K562 (cell line): ENCODE measurements around the gene NELFA. TPM values are rescaled to one million over a fixed set of nuclear protein-coding genes. Genes with fewer than 3 reads are reported as not detected.
A peak's percentile ranks its signal among the peaks of the same experiment; 100 is the strongest.

Experiments used
- CEBPB ChIP-seq: fragments of 450-650 bp; IDR thresholded peaks from 2 replicates; pipeline ENCODE4 v1.6.1; 2016; ENCODE audit warnings: missing genetic modification characterization, missing compliant biosample characterization
- IRF2 ChIP-seq: sonication (generic); formaldehyde crosslinking; IDR thresholded peaks from 2 replicates; pipeline ENCODE4 v1.8.1; 2022; ENCODE audit warnings: mild to moderate bottlenecking, missing genetic modification reagents
- KDM5B ChIP-seq: fragments of 200-600 bp; sonication (generic); IDR thresholded peaks from 2 replicates; pipeline ENCODE4 v1.6.1; 2012; ENCODE audit warnings: low read depth, mild to moderate bottlenecking, moderate library complexity, low read length, control low read depth, inconsistent platforms; ENCODE audit not compliant: insufficient replicate concordance
- MTA3 ChIP-seq: fragments of 450-650 bp; formaldehyde crosslinking; IDR thresholded peaks from 2 replicates; pipeline ENCODE4 v1.6.1; 2017; ENCODE audit warnings: mild to moderate bottlenecking, borderline replicate concordance
- MTF1 ChIP-seq: fragments of 250-450 bp; sonication (Bioruptor Pico); IDR thresholded peaks from 2 replicates; pipeline ENCODE4 v1.9.0; 2021; ENCODE audit warnings: moderate library complexity, mild to moderate bottlenecking, inconsistent platforms, borderline replicate concordance
- PHB2 ChIP-seq: fragments of 450-650 bp; IDR thresholded peaks from 2 replicates; pipeline ENCODE4 v1.6.1; 2017; ENCODE audit warnings: low read depth
- PML ChIP-seq: IDR thresholded peaks from 2 replicates; pipeline ENCODE4 v1.6.1; 2012; ENCODE audit warnings: low read length, inconsistent platforms
- PTRF ChIP-seq: fragments of 450-650 bp; IDR thresholded peaks from 2 replicates; pipeline ENCODE4 v1.6.1; 2016; ENCODE audit warnings: mild to moderate bottlenecking, missing genetic modification characterization, missing compliant biosample characterization
- RAD21 ChIP-seq, 2 experiments: fragments of 250-450 bp in 1 of 2; fragments of 450-650 bp in 1 of 2; sonication (Bioruptor Pico) in 1 of 2; formaldehyde crosslinking in 1 of 2; IDR thresholded peaks in 1 of 2; conservative IDR thresholded peaks in 1 of 2; 2 replicates each; pipeline versions ENCODE4 v1.4.0 to v1.8.0; 2020 to 2022; ENCODE audit warnings: mild to moderate bottlenecking in 2 of 2, moderate library complexity in 1 of 2
- RFX5 ChIP-seq: IDR thresholded peaks from 2 replicates; pipeline ENCODE4 v1.6.1; 2011; ENCODE audit warnings: low read depth, mild to moderate bottlenecking, improper control_type of control experiment, low read length
- SUPT5H ChIP-seq: fragments of 450-650 bp; IDR thresholded peaks from 2 replicates; pipeline ENCODE4 v1.6.1; 2016
- TFAP4 ChIP-seq: sonication (generic); formaldehyde crosslinking; IDR thresholded peaks from 2 replicates; pipeline ENCODE4 v1.8.0; 2022; ENCODE audit warnings: missing genetic modification reagents, mild to moderate bottlenecking, moderate library complexity, borderline replicate concordance
- TOE1 ChIP-seq, 2 experiments: fragments of 450-650 bp in 1 of 2; sonication (generic) in 1 of 2; formaldehyde crosslinking in 1 of 2; IDR thresholded peaks; 2 replicates each; pipeline versions ENCODE4 v1.7.1 to v1.8.0; 2016 to 2022; ENCODE audit warnings: borderline replicate concordance in 2 of 2, mild to moderate bottlenecking in 2 of 2, antibody characterized with exemption in 1 of 2, inconsistent platforms in 1 of 2, low read depth in 1 of 2, missing genetic modification reagents in 1 of 2, moderate library complexity in 1 of 2
- ZBTB11 ChIP-seq, 3 experiments: fragments of 200-800 bp in 1 of 3; fragments of 250-450 bp in 1 of 3; fragments of 450-650 bp in 1 of 3; sonication (Bioruptor Pico) in 1 of 3; sonication (Bioruptor generic) in 1 of 3; formaldehyde crosslinking in 1 of 3; IDR thresholded peaks; 2 replicates each; pipeline versions ENCODE4 v1.6.1 to v1.8.0; 2016 to 2022; ENCODE audit warnings: mild to moderate bottlenecking in 2 of 3, missing genetic modification characterization in 2 of 3, missing compliant biosample characterization in 1 of 3, moderate library complexity in 1 of 3
- ZNF197 ChIP-seq: fragments of 200-800 bp; sonication (Bioruptor generic); IDR thresholded peaks from 2 replicates; pipeline ENCODE4 v1.6.1; 2016; ENCODE audit warnings: low read depth, missing genetic modification characterization, missing compliant biosample characterization
- ZNF274 ChIP-seq: IDR thresholded peaks from 2 replicates; pipeline ENCODE4 v1.6.1; 2011; ENCODE audit warnings: low read depth, mild to moderate bottlenecking, low read length, moderate library complexity, borderline replicate concordance
- ZNF764 ChIP-seq: fragments of 250-450 bp; sonication (Bioruptor Pico); IDR thresholded peaks from 2 replicates; pipeline ENCODE4 v1.4.0; 2020; ENCODE audit warnings: low read depth, mild to moderate bottlenecking, moderate library complexity
- ZNF77 ChIP-seq: fragments of 250-450 bp; sonication (Bioruptor Pico); IDR thresholded peaks from 2 replicates; pipeline ENCODE4 v1.5.0; 2020
- ZNF780A ChIP-seq: fragments of 250-450 bp; sonication (Bioruptor Pico); IDR thresholded peaks from 2 replicates; pipeline ENCODE4 v1.5.0; 2021; ENCODE audit warnings: mild to moderate bottlenecking
- polyA plus RNA-seq, 8 experiments: library from polyadenylated mRNA; depleted of rRNA in 4 of 8; stranded (reverse) in 5 of 8; unstranded in 3 of 8; fragments of >200 nt; fragmentation: Nextera tagmentation in 2 of 8; fragmentation: Illumina TruSeq in 1 of 8; extraction: Ambion mirVana in 2 of 8; extraction: Trizol in 1 of 8; gene quantifications; 2 replicates each; pipeline versions ENCODE4 v1.2.1 to v1.2.3, GENCODE V29; 2011 to 2014; ENCODE audit warnings: inconsistent platforms in 1 of 8, missing spikeins in 1 of 8
- total RNA-seq, 7 experiments: library from RNA; depleted of rRNA in 6 of 7; stranded (reverse); fragments of >200 nt in 6 of 7; fragmentation: Illumina TruSeq in 2 of 7; extraction: Trizol in 2 of 7; gene quantifications; 2 replicates each; pipeline versions ENCODE4 v1.2.1 to v1.2.3, GENCODE V29; 2011 to 2021; ENCODE audit warnings: low replicate concordance in 1 of 7
- TF ChIP-seq, protein P1 (sequence below): fragments of 450-650 bp; IDR thresholded peaks from 2 replicates; pipeline ENCODE4 v1.7.1; 2018; ENCODE audit warnings: mild to moderate bottlenecking, low read depth; ENCODE audit not compliant: partially characterized antibody

Gene NELFA
- total and polyA plus RNA-seq, 9 of the 15 experiments (the other 6 are each of a cell fraction or from before 2014, with no cell fraction given), result 0.76 to 59.6 (median 14.8) TPM

- TF ChIP-seq RFX5 (no peak), ZNF764 (no peak), PTRF (tag) (no peak), IRF2 (CRISPR knock-in tag) (no peak), ZNF77 (CRISPR knock-in tag) (no peak), PML (peak; percentile 35; the same call in 1 of the 2 replicates), SUPT5H (peak; percentile 74), MTF1 (CRISPR knock-in tag) (no peak), ZBTB11 (CRISPR knock-in tag; IDR thresholded peaks at IDR 0.05) (peak in 1 of 3 experiments; percentile 84; a peak in 2 of 6 replicates), KDM5B (peak; percentile 86), TOE1 (IDR thresholded peaks at IDR 0.05; ENCODE audit: borderline replicate concordance) (peak; percentile 13; the same call in 1 of the 2 replicates), TOE1 (CRISPR knock-in tag; IDR thresholded peaks at IDR 0.05; ENCODE audit: borderline replicate concordance, low read depth) (no peak; the same call in 1 of the 2 replicates), ZNF780A (CRISPR knock-in tag) (no peak), TFAP4 (CRISPR knock-in tag) (peak; percentile 78), RAD21 (CRISPR knock-in tag; conservative IDR thresholded peaks at IDR 0.05 in 1 of 2, IDR thresholded peaks at IDR 0.05 in 1 of 2) (peak in 1 of 2 experiments; percentile 26; a peak in 2 of 4 replicates), CEBPB (no peak), PHB2 (no peak), MTA3 (peak; percentile 84; the same call in 1 of the 2 replicates), ZNF197 (CRISPR knock-in tag) (peak; percentile 94), ZNF274 (no peak; the same call in 1 of the 2 replicates)
- TF ChIP-seq, protein P1, sequence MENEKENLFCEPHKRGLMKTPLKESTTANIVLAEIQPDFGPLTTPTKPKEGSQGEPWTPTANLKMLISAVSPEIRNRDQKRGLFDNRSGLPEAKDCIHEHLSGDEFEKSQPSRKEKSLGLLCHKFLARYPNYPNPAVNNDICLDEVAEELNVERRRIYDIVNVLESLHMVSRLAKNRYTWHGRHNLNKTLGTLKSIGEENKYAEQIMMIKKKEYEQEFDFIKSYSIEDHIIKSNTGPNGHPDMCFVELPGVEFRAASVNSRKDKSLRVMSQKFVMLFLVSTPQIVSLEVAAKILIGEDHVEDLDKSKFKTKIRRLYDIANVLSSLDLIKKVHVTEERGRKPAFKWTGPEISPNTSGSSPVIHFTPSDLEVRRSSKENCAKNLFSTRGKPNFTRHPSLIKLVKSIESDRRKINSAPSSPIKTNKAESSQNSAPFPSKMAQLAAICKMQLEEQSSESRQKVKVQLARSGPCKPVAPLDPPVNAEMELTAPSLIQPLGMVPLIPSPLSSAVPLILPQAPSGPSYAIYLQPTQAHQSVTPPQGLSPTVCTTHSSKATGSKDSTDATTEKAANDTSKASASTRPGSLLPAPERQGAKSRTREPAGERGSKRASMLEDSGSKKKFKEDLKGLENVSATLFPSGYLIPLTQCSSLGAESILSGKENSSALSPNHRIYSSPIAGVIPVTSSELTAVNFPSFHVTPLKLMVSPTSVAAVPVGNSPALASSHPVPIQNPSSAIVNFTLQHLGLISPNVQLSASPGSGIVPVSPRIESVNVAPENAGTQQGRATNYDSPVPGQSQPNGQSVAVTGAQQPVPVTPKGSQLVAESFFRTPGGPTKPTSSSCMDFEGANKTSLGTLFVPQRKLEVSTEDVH, result peak; percentile 84
Observed at GRCh38 chr4:2008921-2009650, at the start of gene NELFA (continued).
